Duodenal mucosa (tissue), 2 donors: ENCODE results near the gene ORAI1.

Experiments
- H3K27ac ChIP-seq: one replicate; pipeline ENCODE4 v1.7.0; 2013; ENCODE audit warnings: low read depth, low read length
- H3K27me3 ChIP-seq, 2 donors: one replicate each; pipeline ENCODE4 v1.7.0; 2013; ENCODE audit warnings: low read length in 2 of 2, control low read depth in 1 of 2; ENCODE audit not compliant: insufficient read depth in 2 of 2, control insufficient read depth in 1 of 2
- H3K36me3 ChIP-seq, 2 donors: one replicate each; pipeline ENCODE4 v1.7.0; 2013; ENCODE audit warnings: low read length in 2 of 2, control low read depth in 1 of 2; ENCODE audit not compliant: insufficient read depth in 2 of 2, control insufficient read depth in 1 of 2
- H3K4me1 ChIP-seq, 2 donors: one replicate each; pipeline ENCODE4 v1.7.0; 2013; ENCODE audit warnings: low read length in 2 of 2, control low read depth in 1 of 2; ENCODE audit not compliant: insufficient read depth in 2 of 2, control insufficient read depth in 1 of 2
- H3K4me3 ChIP-seq, 2 donors: one replicate each; pipeline ENCODE4 v1.7.0; 2013; ENCODE audit warnings: low read length in 2 of 2, low read depth in 1 of 2
- H3K9ac ChIP-seq, 2 donors: one replicate each; pipeline ENCODE4 v1.7.0; 2013; ENCODE audit warnings: low read length in 2 of 2, low read depth in 1 of 2
- H3K9me3 ChIP-seq, 2 donors: one replicate each; pipeline ENCODE4 v1.7.0; 2013; ENCODE audit warnings: low read length in 2 of 2, control low read depth in 1 of 2; ENCODE audit not compliant: control insufficient read depth in 1 of 2

The ORAI1 gene

DNA sequence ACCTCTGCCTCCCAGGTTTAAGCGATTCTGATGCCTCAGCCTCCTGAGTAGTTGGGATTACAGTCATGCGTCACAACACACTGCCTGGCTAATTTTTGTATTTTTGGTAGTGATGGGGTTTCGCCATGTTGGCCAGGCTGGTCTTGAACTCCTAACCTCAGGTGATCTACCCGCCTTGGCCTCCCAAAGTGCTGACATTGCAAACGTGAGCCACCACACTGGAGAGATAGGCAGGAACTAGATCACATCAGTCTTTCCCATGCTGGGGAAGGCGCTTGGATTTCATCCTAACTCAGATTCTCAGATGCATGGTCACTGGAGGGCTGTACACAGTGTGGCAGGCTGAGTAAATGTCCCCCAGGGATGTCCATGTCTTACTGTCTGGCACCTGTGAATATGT, 18.0 kb upstream of the ORAI1 start:
- no peaks in the 10 kb centered on the region for H3K36me3 ChIP-seq
- no peaks in the 10 kb centered on the region for H3K27me3 ChIP-seq
- H3K27ac ChIP-seq, result no peak overlapping the region
- H3K4me1 ChIP-seq, result peaks cover 4 to 15% of the 10 kb centered on the region in 2 donors
- no peaks in the 10 kb centered on the region for H3K9me3 ChIP-seq
- H3K9ac ChIP-seq, result no peak overlapping the region
- H3K4me3 ChIP-seq, result no peak overlapping the region

GRCh38 chr12:121610239-121611149, 15.8 kb upstream of the ORAI1 start:
- peak overlapping the region in 1 of 2 donors; percentile 3 for H3K9ac ChIP-seq
- no peaks in the 10 kb centered on the region for H3K27me3 ChIP-seq
- H3K36me3 ChIP-seq, result no peaks in the 10 kb centered on the region
- no peak overlapping the region for H3K4me3 ChIP-seq
- peaks cover 4 to 13% of the 10 kb centered on the region in 2 donors for H3K4me1 ChIP-seq
- no peak overlapping the region for H3K27ac ChIP-seq
- H3K9me3 ChIP-seq, result no peaks in the 10 kb centered on the region

DNA sequence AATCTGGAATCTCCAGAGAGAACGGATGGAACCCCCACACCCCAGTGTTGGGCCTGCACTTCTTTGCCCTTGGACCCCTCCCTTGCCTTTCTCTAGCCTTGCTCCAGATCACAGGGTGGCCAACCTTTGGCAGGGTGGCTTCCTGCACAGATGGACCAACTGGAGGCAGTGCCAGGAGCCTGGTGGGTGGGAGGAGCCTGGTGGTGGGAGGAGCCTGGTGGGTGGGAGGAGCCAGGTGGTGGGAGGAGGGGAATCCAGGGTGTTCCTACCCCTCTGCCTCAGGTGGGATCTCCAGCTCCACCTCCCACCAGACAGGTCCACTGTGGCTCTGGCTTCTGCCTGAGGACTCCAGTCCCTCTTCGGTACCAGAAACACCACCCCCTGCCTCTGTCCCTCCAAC, 15.0 kb upstream of the ORAI1 start:
- Histone ChIP-seq H3K9me3 (no peaks in the 10 kb centered on the region), H3K27me3 (no peaks in the 10 kb centered on the region), H3K36me3 (no peaks in the 10 kb centered on the region), H3K9ac (no peak overlapping the region), H3K27ac (no peak overlapping the region), H3K4me1 (peaks cover 4 to 13% of the 10 kb centered on the region in 2 donors), H3K4me3 (no peak overlapping the region)

DNA sequence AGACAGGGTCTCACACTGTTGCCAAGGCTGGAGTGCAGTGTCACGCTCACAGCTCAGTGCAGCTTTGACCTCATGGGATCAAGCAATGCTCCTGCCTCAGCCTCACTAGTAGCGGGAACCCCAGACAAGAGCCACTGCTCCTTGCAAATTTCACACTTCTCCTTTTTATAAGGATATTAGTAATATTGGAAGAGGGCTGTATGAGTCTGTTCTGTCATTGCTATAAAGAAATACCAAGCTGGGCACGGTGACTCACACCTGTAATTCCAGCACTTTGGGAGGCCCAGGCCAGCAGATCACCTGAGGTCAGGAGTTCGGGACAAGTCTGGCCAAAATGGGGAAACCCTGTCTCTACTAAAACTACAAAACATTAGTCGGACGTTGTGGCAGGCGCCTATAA, 12.9 kb upstream of the ORAI1 start:
- H3K27ac ChIP-seq, result no peak overlapping the region
- no peaks in the 10 kb centered on the region for H3K27me3 ChIP-seq

DNA sequence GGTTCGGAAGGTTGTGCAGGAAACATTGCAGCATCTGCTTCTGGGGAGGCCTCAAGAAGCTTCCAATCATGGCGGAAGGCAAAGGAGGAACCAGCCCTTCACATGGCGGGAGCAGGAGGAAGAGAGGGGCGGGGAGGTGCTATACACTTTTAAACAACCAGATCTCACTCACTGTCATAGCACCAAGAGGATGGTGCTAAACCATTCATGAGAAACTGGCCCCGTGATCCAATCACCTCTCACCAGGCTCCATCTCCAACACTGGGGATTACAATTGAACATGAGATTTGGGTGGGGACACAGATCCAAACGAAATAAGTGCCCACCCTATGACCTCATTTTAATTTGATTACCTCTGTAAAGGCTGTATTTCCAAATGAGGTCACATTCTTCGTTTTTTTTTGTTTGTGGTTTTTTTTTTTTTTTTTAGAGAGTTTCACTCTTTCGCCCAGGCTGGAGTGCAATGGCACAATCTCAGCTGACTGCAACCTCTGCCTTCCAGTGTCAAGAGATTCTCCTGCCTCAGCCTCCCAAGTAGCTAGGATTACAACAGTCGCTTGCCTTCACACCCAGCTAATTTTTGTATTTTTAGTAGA, 11.4 kb upstream of the ORAI1 start:
- no peak overlapping the region for H3K27ac ChIP-seq
- no peaks in the 10 kb centered on the region for H3K36me3 ChIP-seq
- H3K4me1 ChIP-seq, result peaks cover 4 to 11% of the 10 kb centered on the region in 2 donors
- H3K4me3 ChIP-seq, result no peak overlapping the region
- no peak overlapping the region for H3K9ac ChIP-seq
- H3K27me3 ChIP-seq, result no peaks in the 10 kb centered on the region
- no peaks in the 10 kb centered on the region for H3K9me3 ChIP-seq

More for the DNA sequence above, 12.9 kb upstream of the ORAI1 start:
- Histone ChIP-seq H3K9ac (no peak overlapping the region), H3K36me3 (no peaks in the 10 kb centered on the region), H3K4me1 (peaks cover 4 to 13% of the 10 kb centered on the region in 2 donors), H3K9me3 (no peaks in the 10 kb centered on the region), H3K4me3 (no peak overlapping the region)

GRCh38 chr12:121618659-121619233, 7.6 kb upstream of the ORAI1 start:
- Histone ChIP-seq H3K4me3 (no peak overlapping the region), H3K36me3 (no peaks in the 10 kb centered on the region), H3K27ac (no peak overlapping the region), H3K9me3 (no peaks in the 10 kb centered on the region), H3K27me3 (no peaks in the 10 kb centered on the region), H3K4me1 (no peaks in the 10 kb centered on the region), H3K9ac (no peak overlapping the region)

GRCh38 chr12:121620333-121620891, 5.9 kb upstream of the ORAI1 start:
- no peak overlapping the region for H3K9ac ChIP-seq
- H3K9me3 ChIP-seq, result no peaks in the 10 kb centered on the region
- H3K27me3 ChIP-seq, result no peaks in the 10 kb centered on the region
- H3K36me3 ChIP-seq, result no peaks in the 10 kb centered on the region
- peaks cover 6% of the 10 kb centered on the region in 2 donors for H3K4me1 ChIP-seq
- no peak overlapping the region for H3K4me3 ChIP-seq
- H3K27ac ChIP-seq, result no peak overlapping the region

- peaks cover 4 to 6% of the 10 kb centered on the region in 2 donors for H3K36me3 ChIP-seq
- H3K27me3 ChIP-seq, result no peaks in the 10 kb centered on the region
- peaks cover 41 to 47% of the 10 kb centered on the region in 2 donors for H3K4me1 ChIP-seq
- H3K9me3 ChIP-seq, result no peaks in the 10 kb centered on the region
- H3K27ac ChIP-seq, result peak overlapping the region; percentile 92
- peak overlapping the region; percentile 87 to 93 for H3K9ac ChIP-seq
- peak overlapping the region; percentile 83 to 88 for H3K4me3 ChIP-seq
Observed at GRCh38 chr12:121626853-121627640, 717 bp downstream of the ORAI1 start.

DNA sequence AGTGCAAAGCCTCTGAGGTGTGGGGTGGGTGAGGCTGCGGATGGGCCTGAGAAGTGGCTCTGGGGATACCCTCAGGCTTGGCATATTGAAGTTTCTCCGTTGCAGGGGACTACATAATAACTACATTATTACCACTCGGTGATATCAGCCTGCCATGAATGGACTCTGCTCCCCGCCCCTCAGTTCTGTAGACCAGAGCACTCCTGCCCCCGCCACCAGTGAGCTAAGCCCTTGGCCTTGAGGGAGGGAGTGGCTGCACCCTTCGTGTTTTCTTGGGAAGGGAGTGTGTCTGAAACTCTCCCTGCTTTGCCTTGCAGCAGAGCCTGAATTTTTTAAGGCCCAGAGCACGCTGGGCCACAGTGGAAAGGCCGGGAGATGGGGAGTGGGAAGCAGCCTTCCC, 1.7 kb downstream of the ORAI1 start:
- Histone ChIP-seq H3K36me3 (peaks cover 6% of the 10 kb centered on the region in 2 donors), H3K4me1 (peaks cover 51 to 57% of the 10 kb centered on the region in 2 donors), H3K27me3 (no peaks in the 10 kb centered on the region), H3K9me3 (no peaks in the 10 kb centered on the region), H3K27ac (peak overlapping the region; percentile 92), H3K9ac (peak overlapping the region; percentile 87 to 93), H3K4me3 (peak overlapping the region; percentile 83 to 88)
